ENCODE measurements around the gene CTSS.
"Not testable (repeated sequence)": the region's sequence is repeated elsewhere in the genome, so short reads cannot be mapped to it uniquely, and the experiment has no call there.

The CTSS gene

DNA sequence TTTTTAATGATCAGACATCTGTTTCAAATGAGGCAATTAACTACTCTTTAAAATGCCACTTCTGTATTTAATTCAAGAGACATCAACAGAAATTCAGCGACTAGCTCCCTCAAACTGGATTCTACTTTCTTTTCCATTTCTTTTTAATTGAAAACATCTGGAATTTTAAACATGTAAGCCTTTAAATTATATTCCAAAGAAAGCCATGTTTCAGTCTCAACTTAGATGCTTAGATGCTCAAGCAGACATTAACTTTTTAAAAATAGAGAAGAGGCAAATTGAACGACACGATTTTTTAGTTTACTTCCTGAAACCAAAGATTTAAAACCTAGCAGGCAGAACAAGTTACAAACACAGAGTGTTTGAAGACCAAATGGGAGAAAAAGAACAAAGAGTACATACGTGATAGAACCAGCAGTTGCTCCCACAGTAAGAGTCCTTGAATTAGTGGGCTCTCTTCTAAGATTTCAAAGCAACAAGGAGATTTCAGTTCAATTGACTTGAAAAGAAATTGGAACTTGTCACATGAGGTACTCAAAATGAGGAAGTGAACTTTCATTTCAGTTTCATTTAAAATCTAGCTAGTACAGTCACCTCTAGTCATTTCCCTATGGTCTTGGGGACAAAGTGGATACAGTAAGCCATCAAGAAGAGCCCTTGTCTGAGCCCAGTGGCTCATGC lies at the start of gene CTSS:
CTSS (minus strand) TSS at position 483 of the 681 bp plus-strand sequence. CDS start 1,015 bp downstream, outside the sequence.
- DNase-seq (ENCODE audit: low read depth in 1 of 2, low spot score in 1 of 2): no peak

DNA sequence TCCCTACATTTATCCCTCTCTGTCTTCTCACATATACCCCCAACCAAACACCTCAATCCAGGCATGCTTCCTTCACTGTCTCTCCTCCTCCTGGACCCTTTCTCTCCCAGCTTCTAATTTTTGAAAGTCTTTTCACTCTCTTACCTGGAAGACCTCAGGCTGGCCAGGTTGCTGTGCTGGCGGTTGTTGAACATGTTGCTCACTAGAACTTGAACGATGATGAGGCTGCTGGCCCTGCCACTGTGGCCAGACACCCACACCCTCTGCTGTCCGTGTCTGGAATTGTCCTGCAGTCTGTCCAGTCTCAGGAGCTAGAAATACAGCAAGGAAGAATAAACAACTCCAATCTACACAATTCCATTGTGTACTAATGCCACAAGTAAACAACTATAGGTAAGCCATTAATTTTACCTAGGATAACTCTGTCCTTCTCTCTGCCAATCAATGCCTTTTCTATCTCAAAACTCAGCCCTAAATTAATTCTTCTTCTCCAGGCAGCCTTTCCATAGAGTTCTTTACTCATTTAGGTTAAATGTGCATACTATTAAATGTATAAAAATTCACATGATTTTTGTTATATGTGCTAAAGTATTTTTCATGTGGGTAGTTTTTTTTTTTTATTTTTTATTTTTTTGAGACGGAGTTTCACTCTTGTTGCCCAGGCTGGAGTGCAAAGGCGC lies 47.6 kb upstream of the CTSS start:
- DNase-seq (ENCODE audit: low read depth in 1 of 2, low spot score in 1 of 2): no peak

DNA sequence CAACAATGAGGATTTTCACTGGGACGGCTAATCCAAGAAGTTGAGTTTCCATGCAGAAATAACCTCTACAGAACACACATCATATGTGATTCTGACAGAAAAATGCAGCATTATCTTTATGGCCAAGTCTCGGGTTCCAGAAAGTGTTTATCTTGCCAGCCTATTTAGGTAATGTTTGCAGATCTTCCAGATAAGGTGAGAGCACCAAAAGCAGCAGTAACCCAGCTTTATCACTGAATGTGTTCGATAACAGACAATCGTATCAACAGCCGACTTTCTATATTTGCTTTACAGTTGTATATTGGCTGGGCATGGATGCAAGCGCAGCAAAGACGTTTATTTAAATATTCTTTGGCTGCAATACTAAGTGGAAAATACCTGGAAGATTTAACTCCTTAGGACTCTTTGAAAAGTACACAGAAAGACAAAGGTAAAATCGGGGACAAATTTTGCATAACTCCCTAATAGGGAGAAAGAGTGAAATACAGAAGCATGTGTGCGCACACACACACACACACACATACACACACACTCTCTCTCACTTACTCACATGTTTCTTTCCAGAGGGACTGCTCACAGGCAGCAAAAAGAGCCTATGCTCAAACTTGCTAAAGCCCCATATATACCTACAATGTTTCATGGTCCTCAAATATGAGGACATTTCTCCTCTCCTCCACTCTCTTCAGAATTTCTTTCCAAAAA lies 45.5 kb upstream of the CTSS start:
- no peak for DNase-seq (ENCODE audit: low read depth in 1 of 2, low spot score in 1 of 2)

DNA sequence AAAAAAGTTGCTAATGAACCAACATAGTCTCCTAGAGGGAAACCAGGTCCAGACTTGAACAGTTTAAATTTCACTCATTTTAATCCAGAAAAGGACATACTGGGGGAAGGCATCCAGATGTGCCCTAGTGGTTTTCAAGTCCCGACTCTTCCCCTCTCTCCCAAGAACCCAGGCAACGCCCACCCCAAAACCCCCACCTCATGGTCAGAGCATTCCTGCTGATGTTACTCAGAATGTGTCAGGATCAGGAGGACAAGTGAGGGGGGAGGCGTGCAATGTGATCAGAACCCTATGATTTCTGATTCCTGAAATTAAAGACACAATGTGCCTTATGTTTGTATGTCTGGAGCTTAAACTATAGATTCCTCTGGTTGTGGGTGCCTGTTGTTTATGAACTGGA lies 44.1 kb upstream of the CTSS start:
- DNase-seq (ENCODE audit: low read depth in 1 of 2, low spot score in 1 of 2): no peak

DNA sequence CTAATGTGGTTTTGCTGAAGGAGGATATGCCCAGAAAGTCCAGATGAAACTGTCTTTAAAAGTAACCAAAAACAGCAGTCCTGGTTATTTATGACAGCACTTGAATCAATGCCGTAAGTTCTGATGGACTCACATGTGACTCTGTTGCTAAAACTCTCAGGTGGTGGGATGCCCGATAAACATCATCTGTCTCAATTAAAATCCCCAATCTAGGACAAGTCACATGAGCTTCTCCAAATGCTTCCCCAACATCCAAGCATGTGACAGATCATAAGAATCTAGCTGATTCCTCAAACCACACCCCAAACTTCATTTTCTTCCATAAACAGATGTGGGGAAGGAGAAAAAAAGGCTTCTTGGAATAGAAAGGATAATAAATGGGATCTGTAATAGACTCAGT lies 43.3 kb upstream of the CTSS start:
- DNase-seq (ENCODE audit: low read depth in 1 of 2, low spot score in 1 of 2): no peak

DNA sequence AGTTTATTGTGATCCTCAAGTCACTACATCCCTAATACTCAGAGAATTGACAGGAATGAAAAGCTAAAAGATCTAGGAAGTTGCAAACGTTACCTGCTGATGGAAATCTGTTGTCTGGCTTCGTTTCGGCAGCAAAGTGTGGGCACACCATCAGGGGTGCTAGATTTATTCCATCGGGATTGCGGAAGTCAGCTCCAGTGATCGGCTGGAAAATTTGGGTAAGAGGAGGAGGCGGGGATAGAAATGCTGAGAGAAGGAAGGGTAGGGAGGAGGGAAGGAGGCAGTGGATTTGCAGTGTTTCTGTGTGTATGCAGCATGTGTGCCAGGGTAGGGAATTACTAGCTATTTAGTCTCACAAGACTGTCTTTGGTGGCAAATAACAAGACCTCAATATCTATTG lies 42.5 kb upstream of the CTSS start, which contains the start of gene CTSK:
CTSK (minus strand) TSS at position 140 of the 400 bp plus-strand sequence. CDS start 1,455 bp downstream, outside the sequence.
- DNase-seq (ENCODE audit: low read depth in 1 of 2, low spot score in 1 of 2): no peak

DNA sequence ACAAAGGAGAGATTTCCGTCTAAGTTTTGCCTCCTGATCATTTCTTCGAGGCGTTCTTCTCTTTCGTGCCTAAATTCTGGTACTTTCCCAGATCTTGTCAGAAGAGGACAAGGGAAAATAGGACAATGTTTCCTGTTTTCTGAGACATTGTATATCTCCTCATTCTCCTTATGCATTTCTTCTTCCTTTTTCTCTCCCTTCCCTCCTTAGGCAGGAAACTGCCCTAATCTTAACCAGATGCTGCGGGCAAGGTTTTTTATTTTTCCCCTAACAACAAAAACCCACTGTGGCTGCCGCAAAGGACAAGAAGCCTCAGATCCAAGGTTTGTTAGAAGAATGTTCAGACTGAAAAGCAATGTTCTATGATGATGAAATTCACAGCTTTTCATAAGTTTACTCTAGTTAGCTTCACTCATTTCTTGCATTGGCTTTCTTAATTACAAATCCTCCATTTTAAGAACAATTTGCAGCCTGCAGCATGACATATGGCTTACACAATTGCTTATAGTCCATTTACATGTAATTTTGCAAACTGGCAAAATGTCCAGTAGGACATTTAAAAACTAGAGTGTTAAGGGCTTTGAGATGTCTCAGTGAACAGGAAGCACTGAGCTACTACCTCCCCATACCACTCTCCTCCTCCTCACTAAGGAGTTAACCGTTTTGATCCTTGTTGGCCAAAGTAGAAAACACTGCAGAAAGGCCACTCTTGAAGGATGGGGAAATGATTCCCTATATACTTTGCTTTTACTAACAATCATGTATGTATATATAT lies 41.9 kb upstream of the CTSS start:
- DNase-seq (ENCODE audit: low read depth in 1 of 2, low spot score in 1 of 2): no peak

DNA sequence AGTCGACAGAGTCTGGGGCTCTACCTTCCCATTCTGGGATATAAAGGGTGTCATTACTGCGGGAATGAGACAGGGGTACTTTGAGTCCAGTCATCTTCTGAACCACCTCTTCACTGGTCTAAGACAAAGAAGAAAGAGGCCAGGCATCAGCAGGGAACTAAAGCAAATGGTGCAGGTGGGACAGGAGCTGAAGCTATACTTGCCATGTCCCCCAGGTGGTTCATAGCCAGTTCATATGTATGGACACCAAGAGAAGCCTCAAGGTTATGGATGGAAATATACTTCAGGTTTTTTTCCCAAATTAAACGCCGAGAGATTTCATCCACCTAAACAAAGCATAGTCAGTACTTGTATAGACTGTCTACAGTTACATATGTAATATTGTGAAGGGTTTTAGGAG lies 40.3 kb upstream of the CTSS start:
- no peak for DNase-seq (ENCODE audit: low read depth in 1 of 2, low spot score in 1 of 2)

DNA sequence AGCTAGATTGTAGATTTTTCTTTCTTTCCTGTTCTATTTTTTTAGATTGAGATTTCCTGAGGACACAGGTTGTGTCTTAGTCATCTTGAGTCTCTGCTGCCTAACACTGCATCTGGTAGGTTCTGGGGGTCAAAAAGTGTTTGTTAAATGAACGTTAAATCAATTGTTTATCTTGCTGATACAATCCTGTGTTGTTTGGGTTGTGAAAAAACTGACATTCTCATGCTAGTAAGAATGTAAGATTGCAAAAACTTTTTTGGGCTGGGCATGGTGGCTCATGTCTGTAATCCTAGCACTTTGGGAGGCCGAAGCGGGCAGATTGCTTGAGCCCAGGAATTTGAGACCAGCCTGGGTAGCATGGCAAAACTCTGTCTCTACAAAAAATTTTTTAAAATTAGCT lies 39.1 kb upstream of the CTSS start:
- no peak for DNase-seq (ENCODE audit: low read depth in 1 of 2, low spot score in 1 of 2)

DNA sequence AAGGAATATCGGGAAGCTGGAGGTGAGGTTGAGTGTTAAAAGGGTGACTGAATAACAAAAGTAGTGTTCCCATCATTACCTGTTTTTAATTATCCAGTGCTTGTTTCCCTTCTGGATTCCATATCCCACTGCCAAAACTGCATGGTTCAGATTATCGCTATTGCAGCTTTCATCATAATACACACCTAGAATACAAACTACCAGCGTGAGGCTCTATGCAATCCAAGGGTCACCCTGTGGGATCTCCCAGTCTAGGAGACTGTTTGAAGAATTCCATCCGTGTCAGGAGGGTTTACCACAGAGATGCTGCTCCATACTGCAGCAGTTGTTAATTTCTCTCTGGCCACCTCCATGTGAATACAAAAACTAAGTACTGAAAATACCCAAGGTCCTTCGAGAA lies 33.5 kb upstream of the CTSS start:
- no peak for DNase-seq (ENCODE audit: low read depth in 1 of 2, low spot score in 1 of 2)

DNA sequence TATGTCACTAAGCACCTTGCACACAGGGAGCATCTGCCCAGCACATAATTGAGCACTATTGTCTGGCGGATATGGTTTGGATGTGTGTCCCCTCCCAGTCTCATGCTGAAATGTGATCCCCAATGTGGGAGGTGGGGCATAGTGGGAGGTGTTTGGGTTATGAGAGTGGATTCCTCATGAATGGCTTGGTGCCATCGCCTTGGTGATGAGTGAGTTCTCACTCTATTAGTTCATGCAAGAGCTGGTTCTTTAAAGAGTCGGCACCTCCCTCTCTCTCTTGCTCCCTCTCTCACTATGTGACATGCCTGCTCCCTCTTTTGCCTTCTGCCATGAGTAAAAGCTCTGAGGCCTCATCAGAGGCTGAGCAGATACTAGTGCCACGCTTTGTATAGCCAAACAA lies 32.9 kb upstream of the CTSS start:
- no peak for DNase-seq (ENCODE audit: low read depth in 1 of 2, low spot score in 1 of 2)

DNA sequence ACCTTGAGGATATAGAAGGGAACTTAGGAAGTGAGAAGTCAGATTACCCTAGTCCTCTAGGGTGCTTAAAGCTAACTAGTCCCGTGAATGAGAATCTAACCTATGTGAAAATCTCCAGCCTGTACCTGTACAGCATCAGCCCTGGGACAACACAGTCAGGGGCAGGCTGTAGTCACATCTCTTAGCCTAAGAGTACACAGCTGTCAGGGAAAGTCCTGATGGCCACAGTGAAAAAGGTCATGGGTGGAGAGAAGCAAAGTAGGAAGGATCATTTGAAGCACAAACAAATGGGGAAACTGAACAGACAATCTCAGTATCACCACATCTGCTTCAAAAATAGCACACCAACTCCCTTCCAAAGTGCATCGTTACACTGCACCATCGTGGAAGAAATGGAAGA lies 30.8 kb upstream of the CTSS start:
- DNase-seq (ENCODE audit: low read depth in 1 of 2, low spot score in 1 of 2): no peak

DNA sequence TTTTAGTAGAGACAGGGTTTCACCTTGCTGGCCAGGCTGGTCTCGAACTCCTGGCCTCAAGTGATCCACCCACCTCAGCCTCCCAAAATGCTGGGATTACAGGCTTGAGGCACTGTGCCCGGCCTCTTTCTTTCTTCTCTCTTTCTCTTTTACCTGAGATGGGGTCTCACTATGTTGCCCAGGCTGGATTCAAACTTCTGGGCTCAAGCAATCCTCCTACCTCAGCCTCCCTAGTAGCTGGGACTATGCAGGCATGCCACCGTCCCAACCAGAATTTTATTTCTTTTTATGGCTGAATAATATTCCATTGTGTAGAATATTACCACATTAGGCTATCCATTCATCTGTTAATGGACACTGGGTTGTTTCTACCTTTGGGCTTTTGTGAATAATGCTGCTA lies 28.2 kb upstream of the CTSS start:
- DNase-seq (ENCODE audit: low read depth in 1 of 2, low spot score in 1 of 2): not testable (repeated sequence)

DNA sequence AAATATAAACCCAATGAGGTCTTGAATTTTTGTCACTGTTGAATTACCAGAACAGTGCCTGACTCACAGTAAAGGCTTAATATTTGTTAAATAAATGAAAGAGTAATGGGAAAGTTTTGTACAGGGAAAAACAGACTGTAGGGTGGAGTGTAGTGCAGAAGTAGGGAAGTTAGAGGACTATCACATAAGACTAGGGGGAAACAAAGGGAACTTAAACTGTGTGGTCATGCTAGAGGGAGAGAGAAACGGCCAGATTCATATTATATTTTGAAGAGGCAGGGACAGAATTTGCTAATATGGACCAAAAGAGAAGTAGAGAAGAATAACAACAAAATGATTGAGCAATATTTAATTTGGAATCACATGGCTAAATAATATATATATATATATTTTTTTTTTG lies 27.6 kb upstream of the CTSS start:
- no peak for DNase-seq (ENCODE audit: low read depth in 1 of 2, low spot score in 1 of 2)

DNA sequence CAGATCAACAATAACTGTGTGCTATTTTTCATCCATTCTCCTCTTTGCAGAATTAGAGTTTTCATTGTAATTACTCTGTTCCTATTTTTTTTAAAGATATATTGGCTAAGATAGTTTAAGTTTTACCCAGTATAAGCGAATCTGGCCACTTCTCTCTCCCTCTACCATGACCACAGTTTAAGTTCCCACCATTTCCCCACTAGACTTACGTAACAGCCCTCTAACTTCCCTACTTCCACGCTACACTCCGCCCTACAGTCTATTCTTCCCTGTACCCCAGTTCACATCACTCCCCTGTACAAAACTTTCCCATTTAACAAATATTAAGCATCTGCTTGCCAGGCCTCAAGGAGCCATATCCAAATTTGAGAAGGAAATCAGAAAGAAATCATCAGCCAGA lies 26.0 kb upstream of the CTSS start:
- DNase-seq (ENCODE audit: low read depth in 1 of 2, low spot score in 1 of 2): no peak

DNA sequence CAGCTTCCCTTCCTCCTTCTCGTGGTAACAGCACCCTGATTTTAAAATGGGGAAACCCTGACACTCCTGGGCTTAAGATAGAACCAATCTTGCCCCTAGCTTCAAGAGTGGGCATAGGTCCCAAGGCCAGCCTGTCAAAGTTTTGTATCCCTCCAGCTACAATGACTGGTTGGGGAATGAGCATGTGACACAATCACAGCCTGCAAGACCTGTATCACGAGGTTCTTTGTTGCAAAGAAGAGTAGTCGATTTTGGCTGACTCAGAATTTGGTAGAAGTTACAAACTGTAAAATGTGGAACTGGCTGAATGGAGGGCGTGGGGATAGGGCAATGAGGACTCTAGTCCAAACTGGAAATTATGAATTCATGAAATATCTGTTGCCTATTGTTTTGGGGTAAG lies 23.8 kb upstream of the CTSS start:
- DNase-seq (ENCODE audit: low read depth in 1 of 2, low spot score in 1 of 2): no peak

DNA sequence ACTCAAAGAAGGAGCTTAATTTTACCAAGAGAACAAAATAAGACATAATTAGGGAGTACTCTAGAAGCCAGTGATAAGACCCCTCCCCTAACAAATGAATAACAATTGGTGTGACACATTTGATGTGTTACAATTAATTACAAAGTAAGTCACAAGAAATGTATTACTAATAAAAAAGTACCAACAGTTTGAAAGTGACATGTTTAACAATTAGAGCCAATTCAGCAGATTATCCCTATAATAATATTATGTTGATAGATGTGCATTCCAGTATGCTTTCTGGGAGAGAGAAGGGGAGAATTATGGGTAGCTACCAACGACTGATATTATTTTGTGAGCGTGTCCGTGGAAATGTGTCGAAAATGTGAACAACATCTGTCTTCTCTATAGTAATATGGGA lies 23.4 kb upstream of the CTSS start:
- no peak for DNase-seq (ENCODE audit: low read depth in 1 of 2, low spot score in 1 of 2)

DNA sequence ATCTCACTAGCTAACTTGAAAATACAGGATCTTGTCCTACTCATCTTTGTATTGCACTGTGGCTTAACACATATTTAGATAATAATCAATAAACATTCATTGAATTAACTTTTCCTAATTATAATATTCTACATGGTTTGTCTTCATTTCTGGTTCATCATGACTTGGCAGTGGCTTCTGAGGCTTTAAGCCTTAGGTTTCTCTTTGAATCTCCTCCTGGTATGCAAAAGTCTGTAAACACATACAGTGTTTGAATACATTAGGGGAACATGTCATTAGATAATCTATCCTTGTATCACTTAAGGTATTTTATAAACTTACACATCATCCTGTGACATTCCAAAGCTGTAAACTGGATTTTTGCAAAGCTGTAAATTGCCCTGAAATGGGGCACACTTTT lies 21.9 kb upstream of the CTSS start:
- DNase-seq (ENCODE audit: low read depth in 1 of 2, low spot score in 1 of 2): no peak

DNA sequence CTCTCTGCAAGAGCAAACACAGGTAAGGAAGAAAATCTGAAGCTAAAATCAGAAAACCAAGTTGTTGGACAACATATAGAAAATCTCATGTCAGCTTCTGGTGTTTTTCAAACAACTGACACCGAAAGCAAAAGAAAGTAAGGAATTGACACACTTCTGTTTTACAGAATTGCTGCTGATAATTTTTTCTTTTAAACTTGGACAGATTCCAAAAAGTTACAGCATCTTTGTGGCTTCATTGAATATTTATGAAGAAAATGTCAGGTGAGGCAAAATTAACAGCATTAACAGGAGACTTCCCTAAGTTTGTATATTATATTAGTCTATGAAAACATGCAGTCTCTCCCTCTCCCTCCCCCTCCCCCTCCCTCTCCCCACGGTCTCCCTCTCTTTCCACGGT lies 14.9 kb upstream of the CTSS start:
- no peak for DNase-seq (ENCODE audit: low read depth in 1 of 2, low spot score in 1 of 2)

DNA sequence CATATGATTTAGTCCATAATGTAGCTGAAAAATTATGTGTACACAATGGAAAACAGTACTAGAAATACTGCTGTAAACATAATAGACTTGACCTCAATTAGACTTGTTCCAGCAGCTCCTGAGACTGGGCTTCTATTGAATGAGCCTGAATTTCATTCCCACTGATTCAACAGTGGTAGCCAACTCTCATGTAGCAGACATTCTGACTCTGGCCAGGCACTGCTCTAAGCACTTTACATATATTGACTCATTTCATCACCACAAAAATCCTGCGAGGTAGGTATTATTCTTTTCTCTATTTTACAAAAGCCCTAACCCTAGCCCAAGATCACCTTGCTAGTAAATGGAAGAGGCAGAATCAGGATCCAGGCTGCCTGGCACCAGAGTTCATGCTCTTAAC lies 12.8 kb upstream of the CTSS start:
- no peak for DNase-seq (ENCODE audit: low read depth in 1 of 2, low spot score in 1 of 2)

DNA sequence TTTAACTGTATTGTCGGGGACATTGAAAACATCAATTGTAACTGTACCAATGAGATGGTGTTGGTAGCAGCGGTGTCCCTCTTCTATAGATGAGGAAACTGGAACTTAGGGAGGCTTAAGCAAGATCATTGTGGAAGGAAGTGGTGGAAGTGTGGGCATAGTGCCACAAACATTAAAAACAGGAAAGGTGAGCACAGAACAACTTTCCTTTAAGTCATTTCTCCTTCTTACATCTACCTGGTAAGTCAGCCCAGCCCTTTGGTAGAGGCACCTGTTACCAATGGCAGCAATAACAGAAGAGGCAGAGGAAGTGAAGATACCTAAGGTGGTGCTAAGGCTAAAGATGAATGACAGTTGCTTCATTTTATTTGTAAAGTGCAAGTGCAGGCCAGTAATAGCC lies 12.0 kb upstream of the CTSS start:
- no peak for DNase-seq (ENCODE audit: low read depth in 1 of 2, low spot score in 1 of 2)

Measured in activated T-helper 1 cell treated with anti-CD3 and anti-CD28 coated beads, Interleukin-2, amount 50 U/mL, for 16 hours (primary cell).